ENCODE measurements around the gene CFAP43. TPM values are rescaled to one million over a fixed set of nuclear protein-coding genes. Genes with fewer than 3 reads are reported as not detected.

CFAP43 gene
- total and polyA plus RNA-seq, 2 of the 8 experiments (the other 6 are each of a cell fraction or from before 2014, with no cell fraction given) = 0.11 to 0.27 TPM

- Histone ChIP-seq H3K79me2 (ENCODE audit: control insufficient read depth in 1 of 2, insufficient read depth in 2 of 2, low read length in 2 of 2) (no peaks in the 10 kb centered on the region), H4K20me1 (replicated peaks in 1 of 2; ENCODE audit: control insufficient read depth in 1 of 2, insufficient read depth in 2 of 2, low read length in 2 of 2) (no peaks in the 10 kb centered on the region), H3K56ac (replicated peaks; ENCODE audit: insufficient read length, low read depth, low read length) (no peak overlapping the region), H2AFZ (ENCODE audit: low read length) (no peak overlapping the region), H2BK5ac (ENCODE audit: low read depth, low read length) (no peak overlapping the region), H2AK5ac (ENCODE audit: low read depth, low read length) (no peak overlapping the region), H3K4ac (replicated peaks; ENCODE audit: insufficient read length, low read depth, low read length) (no peak overlapping the region), H4K5ac (ENCODE audit: insufficient read length, low read depth, low read length) (no peak overlapping the region), H4K91ac (replicated peaks; ENCODE audit: insufficient read length, low read length) (no peak overlapping the region), H3K27me3 (replicated peaks in 1 of 4; ENCODE audit: control insufficient read depth in 3 of 4, extremely low read depth in 1 of 4, insufficient read depth in 3 of 4, low read length in 3 of 4) (no peaks in the 10 kb centered on the region), H3K4me2 (ENCODE audit: insufficient read depth in 1 of 2, low read depth in 2 of 2, low read length in 2 of 2) (0 out of 4 replicates have a peak overlapping the region, but pooled peaks of 1 of the 2 experiments have one; percentile 1), H3K23me2 (ENCODE audit: low read depth, low read length) (no peaks in the 10 kb centered on the region), H3K9me3 (ENCODE audit: insufficient read depth in 2 of 2, low read depth in 1 of 2, low read length in 1 of 2) (peaks cover 0 to 2% of the 10 kb centered on the region in 2 experiments; a peak in 1 of 4 replicates), H4K8ac (ENCODE audit: extremely low read depth, insufficient read depth, low read length) (no peak overlapping the region), H3K23ac (ENCODE audit: insufficient read length) (no peak overlapping the region), H3K27ac (ENCODE audit: low read depth, low read length) (no peak overlapping the region), H2BK12ac (ENCODE audit: low read depth, low read length) (no peak overlapping the region), H2BK15ac (ENCODE audit: low read length) (no peak overlapping the region), H3K4me1 (replicated peaks in 1 of 4; ENCODE audit: control insufficient read depth in 3 of 4, insufficient read depth in 4 of 4, low read length in 3 of 4) (peaks cover 0 to 5% (median 0%) of the 10 kb centered on the region in 4 experiments; a peak in 2 of 7 replicates), H3K79me1 (ENCODE audit: low read depth, low read length) (no peaks in the 10 kb centered on the region), H2BK20ac (ENCODE audit: low read length) (no peak overlapping the region), H3K9ac (replicated peaks in 1 of 4; ENCODE audit: extremely low read depth in 1 of 4, low read depth in 3 of 4, low read length in 3 of 4) (no peak overlapping the region), H3K18ac (ENCODE audit: extremely low read depth, low read length) (no peak overlapping the region), H3K14ac (ENCODE audit: insufficient read length) (no peak overlapping the region), H3K36me3 (ENCODE audit: control insufficient read depth in 2 of 4, insufficient read depth in 4 of 4, low read length in 3 of 4) (no peaks in the 10 kb centered on the region), H2BK120ac (replicated peaks; ENCODE audit: low read depth, low read length) (no peak overlapping the region), H3K4me3 (ENCODE audit: extremely low read depth in 1 of 4, insufficient read depth in 2 of 4, low read depth in 3 of 4, low read length in 4 of 4) (no peak overlapping the region)
- ChIA-PET CTCF (ENCODE audit: partially characterized antibody) (interaction anchor here (0.7 to 2.4 kb wide), 15 partner anchors 9 to 259 kb away, joined by 3 to 8 read pairs (median 4); no protein-coding TSS in a partner anchor), POLR2A (ENCODE audit: partially characterized antibody) (interaction anchor here (1.2 to 1.7 kb wide), 2 partner anchors 26 to 239 kb away, joined by 3 to 7 read pairs; partner anchors contain the start of gene SFR1)
- FAIRE-seq (no peak), DNase-seq (ENCODE audit: low read depth in 1 of 2, low spot score in 2 of 2) (no peak)
- 79% methylated on average over 1 of the region's 1 CpG; no CpG with 5 or more reads in 1 of the 2 experiments for WGBS, 2 experiments (ENCODE audit: extremely low coverage in 1 of 2, insufficient coverage in 1 of 2, insufficient read length in 1 of 2, insufficient replicate concordance in 2 of 2, low coverage in 1 of 2, low lambda C conversion rate in 2 of 2, missing lambda C conversion rate in 1 of 2)
- TF ChIP-seq BCL11A (IDR thresholded peaks at IDR 0.05; ENCODE audit: low read depth in 2 of 2, low read length in 2 of 2) (no peak), GTF2F1 (IDR thresholded peaks at IDR 0.05; ENCODE audit: borderline replicate concordance, low read depth, low read length) (no peak), EP300 (IDR thresholded peaks at IDR 0.05; ENCODE audit: borderline replicate concordance in 1 of 2, low read depth in 2 of 2, low read length in 2 of 2) (no peak), FOSL1 (IDR thresholded peaks at IDR 0.05; ENCODE audit: insufficient read depth, low read depth, low read length) (no peak), CBX5 (IDR thresholded peaks at IDR 0.05; ENCODE audit: low read depth, low read length) (no peak), GABPA (IDR thresholded peaks at IDR 0.05; ENCODE audit: borderline replicate concordance, insufficient read depth, low read length) (no peak), EZH2 (IDR thresholded peaks at IDR 0.05; ENCODE audit: low read depth, low read length, severe bottlenecking) (no peak)
- TF ChIP-seq, protein P1, sequence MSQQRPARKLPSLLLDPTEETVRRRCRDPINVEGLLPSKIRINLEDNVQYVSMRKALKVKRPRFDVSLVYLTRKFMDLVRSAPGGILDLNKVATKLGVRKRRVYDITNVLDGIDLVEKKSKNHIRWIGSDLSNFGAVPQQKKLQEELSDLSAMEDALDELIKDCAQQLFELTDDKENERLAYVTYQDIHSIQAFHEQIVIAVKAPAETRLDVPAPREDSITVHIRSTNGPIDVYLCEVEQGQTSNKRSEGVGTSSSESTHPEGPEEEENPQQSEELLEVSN (IDR thresholded peaks at IDR 0.05) = no peak
Observed at GRCh38 chr10:104146882-104147281, 85.3 kb downstream of the CFAP43 start.

Measured in H1 (cell line).